Measurements from ENCODE around the gene SLC16A3.

The SLC16A3 gene

DNA sequence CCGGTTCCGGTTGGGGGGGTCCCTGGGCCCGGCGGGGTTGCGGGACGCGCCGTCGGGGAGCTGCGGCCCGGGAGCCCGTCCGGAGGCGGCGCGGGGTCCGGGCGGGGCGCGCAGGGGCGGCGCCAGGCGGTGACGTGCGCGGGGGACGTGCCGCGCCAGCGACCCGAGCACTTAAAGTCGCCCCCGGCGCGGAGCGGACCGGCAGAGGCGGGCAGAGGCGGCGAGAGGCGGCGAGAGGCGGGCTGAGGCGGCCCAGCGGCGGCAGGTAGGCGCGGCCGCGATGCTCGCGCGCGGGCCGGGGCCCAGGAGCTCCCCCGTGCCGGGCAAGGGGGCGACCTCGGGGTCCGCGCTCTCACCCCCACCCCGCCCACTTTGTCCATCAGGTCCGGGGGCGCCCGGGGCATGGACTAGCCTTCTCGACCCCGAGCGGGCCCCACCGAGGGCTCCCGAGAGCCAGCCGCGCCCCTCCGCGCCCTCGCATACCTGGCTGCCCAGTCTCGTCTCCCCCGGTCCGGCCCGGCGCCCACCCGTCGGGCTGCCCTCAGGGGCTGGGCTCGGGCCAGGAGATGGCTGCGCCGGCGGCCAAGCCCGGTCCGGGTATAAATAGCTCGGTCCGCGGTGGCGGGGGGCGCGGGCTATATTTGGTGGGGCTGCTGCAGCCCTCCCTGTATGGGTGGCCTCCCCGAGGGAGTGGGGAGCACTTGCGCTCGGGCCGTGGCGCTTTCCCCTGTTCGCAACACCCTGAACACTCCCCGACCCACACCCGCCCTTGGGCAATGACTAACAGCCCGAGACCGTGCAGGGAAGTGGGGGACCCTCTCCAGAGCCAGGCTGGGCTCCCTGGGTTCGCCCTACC is at the start of gene SLC16A3:
Gene SLC16A3, plus strand, starts transcription at position 201 of the 856 bp plus-strand sequence. CDS start 6,967 bp downstream, outside the sequence.
- H3K4me3 ChIP-seq (replicated peaks; ENCODE audit: low read depth, low read length), result peak within 1 kb of the TSS; percentile 92
- TF ChIP-seq, protein P1, sequence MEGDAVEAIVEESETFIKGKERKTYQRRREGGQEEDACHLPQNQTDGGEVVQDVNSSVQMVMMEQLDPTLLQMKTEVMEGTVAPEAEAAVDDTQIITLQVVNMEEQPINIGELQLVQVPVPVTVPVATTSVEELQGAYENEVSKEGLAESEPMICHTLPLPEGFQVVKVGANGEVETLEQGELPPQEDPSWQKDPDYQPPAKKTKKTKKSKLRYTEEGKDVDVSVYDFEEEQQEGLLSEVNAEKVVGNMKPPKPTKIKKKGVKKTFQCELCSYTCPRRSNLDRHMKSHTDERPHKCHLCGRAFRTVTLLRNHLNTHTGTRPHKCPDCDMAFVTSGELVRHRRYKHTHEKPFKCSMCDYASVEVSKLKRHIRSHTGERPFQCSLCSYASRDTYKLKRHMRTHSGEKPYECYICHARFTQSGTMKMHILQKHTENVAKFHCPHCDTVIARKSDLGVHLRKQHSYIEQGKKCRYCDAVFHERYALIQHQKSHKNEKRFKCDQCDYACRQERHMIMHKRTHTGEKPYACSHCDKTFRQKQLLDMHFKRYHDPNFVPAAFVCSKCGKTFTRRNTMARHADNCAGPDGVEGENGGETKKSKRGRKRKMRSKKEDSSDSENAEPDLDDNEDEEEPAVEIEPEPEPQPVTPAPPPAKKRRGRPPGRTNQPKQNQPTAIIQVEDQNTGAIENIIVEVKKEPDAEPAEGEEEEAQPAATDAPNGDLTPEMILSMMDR (IDR thresholded peaks at IDR 0.05; ENCODE audit: low read length, missing control alignments), result no peak
- peak; percentile 82 for DNase-seq (ENCODE audit: low read depth)

DNA sequence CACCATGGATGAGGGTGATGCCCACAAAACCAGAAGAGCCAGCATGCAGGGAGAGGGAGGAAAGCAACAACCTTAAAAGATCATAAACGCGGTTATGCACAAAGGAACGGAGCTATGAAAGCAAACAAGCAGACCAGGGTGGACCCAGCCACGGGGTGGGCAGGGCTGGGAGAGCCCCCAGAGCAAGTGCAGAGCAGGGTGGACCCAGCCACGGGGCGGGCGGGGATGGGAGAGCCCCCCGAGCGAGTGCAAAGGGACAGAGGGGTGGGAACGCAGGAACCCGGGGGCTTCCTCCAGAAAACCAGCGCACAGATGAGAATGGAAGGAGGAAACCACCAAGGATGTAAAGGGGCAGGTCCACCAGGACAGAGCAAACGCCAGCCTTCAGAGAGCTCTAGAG is 49.4 kb upstream of the SLC16A3 start:
- H3K4me3 ChIP-seq (replicated peaks; ENCODE audit: low read depth, low read length), result no peak overlapping the region
- no peak for DNase-seq (ENCODE audit: low read depth)
- TF ChIP-seq, protein P1 (IDR thresholded peaks at IDR 0.05; ENCODE audit: low read length, missing control alignments), result no peak

DNA sequence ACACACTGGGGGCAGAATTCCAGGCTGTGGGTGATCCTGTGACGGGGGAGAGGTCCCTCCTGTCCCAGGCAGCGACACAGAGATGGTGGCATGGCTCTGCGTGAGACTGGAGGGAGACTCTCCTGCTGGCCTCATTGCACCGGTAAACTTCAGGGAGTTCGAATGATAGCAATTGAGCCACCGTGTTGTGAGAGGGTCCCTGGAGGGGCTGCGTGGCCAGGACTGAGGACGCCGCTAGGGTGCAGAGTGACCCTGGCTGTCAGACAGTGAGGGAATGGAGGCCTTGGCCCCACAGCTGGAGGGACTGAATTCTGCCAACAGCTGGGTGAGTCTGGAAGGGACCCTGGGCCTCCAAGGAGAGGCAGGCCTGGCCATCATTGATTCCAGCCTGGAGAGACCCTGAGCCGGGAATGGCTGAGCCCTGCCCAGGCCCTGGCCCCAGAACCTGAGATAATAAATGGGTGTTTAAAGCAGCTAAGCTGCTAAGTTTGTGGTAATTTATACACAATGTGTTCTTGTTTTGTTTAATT is 48.8 kb upstream of the SLC16A3 start:
- no peak for DNase-seq (ENCODE audit: low read depth)
- H3K4me3 ChIP-seq (replicated peaks; ENCODE audit: low read depth, low read length), result no peak overlapping the region
- TF ChIP-seq, protein P1 (IDR thresholded peaks at IDR 0.05; ENCODE audit: low read length, missing control alignments), result no peak

DNA sequence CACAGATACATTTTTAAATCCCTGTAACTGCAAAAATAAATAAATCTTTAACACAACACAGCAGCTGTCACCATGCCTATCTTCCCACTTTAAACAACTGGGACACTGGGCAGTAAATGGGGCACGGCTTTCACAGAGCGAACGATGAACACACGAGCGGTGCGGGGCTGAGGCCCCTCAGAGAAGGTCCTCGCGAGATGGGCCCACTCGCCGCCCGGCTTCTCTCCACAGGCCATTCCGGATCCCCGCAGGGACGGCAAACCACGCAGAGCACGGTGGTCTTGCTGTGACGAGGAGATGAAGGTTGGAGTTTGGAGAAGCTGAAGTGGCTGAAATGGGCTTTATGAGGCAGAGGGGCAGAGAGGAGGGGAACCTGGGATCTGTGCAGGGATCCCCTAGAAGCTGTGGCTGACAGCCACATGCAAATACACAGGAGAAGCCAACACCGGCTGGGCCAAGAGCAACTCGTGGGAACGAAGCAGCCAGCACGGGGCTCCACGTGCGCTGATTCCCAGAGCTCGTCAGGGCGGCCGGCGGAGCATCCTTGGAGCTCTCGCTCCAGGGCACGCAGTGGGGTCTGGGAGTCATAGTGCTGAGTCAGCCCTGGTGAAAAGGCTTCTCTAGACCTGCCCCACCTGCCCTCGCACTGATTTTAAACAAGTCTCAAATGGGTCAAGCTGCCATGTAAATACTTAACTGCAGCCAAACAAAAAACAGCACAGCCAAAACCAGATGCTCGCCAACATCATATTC is 47.9 kb upstream of the SLC16A3 start:
- H3K4me3 ChIP-seq (replicated peaks; ENCODE audit: low read depth, low read length), result no peak overlapping the region
- TF ChIP-seq, protein P1 (IDR thresholded peaks at IDR 0.05; ENCODE audit: low read length, missing control alignments), result no peak
- no peak for DNase-seq (ENCODE audit: low read depth)

DNA sequence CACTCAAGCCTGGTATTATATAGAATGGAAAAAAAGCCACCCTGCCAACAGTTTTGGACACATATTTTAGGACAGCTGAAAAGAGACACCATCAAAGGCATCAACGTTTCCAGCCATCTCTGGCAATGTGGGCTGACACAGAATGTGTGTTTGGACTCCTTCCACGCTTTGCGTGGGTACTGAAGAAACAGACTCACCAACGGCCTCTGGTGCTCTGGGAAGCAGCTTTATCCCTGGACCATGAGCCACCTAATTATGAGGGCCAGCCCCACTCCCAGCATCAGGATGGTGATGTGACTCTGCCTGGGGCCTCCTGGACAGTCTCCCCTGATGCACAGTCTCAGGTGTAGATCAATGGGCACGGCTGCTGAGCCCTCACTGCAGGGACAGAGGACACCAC is 44.1 kb upstream of the SLC16A3 start:
- H3K4me3 ChIP-seq (replicated peaks; ENCODE audit: low read depth, low read length), result no peak overlapping the region
- DNase-seq (ENCODE audit: low read depth), result no peak
- TF ChIP-seq, protein P1 (IDR thresholded peaks at IDR 0.05; ENCODE audit: low read length, missing control alignments), result no peak

DNA sequence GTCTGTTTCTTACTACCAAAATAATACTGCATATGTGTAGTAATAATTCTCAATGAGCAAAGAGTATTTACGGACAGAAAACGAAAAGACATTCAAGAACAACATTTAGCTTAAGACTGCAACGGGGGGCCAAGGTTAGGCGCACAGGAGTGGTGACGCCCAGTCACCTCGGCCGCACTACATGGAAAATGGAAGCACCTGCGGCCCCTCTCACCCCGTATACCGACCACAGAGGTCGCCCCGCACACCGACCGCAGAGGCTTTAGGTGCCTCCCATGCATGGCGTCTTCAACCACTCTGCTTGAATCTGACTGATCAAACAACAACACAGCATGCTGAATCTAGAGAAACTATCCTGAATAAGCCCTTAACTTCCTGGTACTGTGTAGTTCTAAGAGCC is 42.6 kb upstream of the SLC16A3 start:
- DNase-seq (ENCODE audit: low read depth), result no peak
- TF ChIP-seq, protein P1 (IDR thresholded peaks at IDR 0.05; ENCODE audit: low read length, missing control alignments), result no peak
- no peak overlapping the region for H3K4me3 ChIP-seq (replicated peaks; ENCODE audit: low read depth, low read length)

Measured in fibroblast of pulmonary artery (primary cell).